ENCODE data around the gene PCNT.
A peak's percentile ranks its signal among the peaks of the same experiment; 100 is the strongest.

PCNT gene

GRCh38 chr21:46345861-46346260, 21.9 kb downstream of the PCNT start:
- Histone ChIP-seq H3K4ac (ENCODE audit: low read length) (no peak overlapping the region), H2BK120ac (ENCODE audit: low read depth, low read length) (no peak overlapping the region), H3K79me1 (ENCODE audit: low read depth, low read length) (peaks cover 15% of the 10 kb centered on the region), H3K36me3 (replicated peaks in 1 of 2; ENCODE audit: control insufficient read depth in 2 of 2, insufficient read depth in 2 of 2, low read length in 2 of 2) (peaks cover 44 to 76% of the 10 kb centered on the region in 2 donors), H2AFZ (ENCODE audit: low read length) (no peak overlapping the region), H2BK5ac (ENCODE audit: low read length) (no peak overlapping the region), H2BK15ac (ENCODE audit: low read length) (no peak overlapping the region), H3K14ac (ENCODE audit: low read length) (no peak overlapping the region), H4K8ac (ENCODE audit: low read depth, low read length) (peak overlapping the region; percentile 4), H3K4me1 (ENCODE audit: control insufficient read depth in 2 of 2, insufficient read depth in 1 of 2, low read depth in 1 of 2, low read length in 2 of 2) (no peaks in the 10 kb centered on the region), H3K18ac (ENCODE audit: low read length) (no peak overlapping the region), H3K23ac (ENCODE audit: low read depth, low read length, poor library complexity) (no peak overlapping the region), H4K91ac (ENCODE audit: low read depth, low read length, poor library complexity) (no peak overlapping the region), H3K4me2 (ENCODE audit: insufficient read depth, low read length, poor library complexity, severe bottlenecking) (no peak overlapping the region), H3K9ac (ENCODE audit: low read depth, low read length, poor library complexity) (no peak overlapping the region), H2AK5ac (ENCODE audit: low read depth, low read length) (no peak overlapping the region), H3K9me3 (replicated peaks in 1 of 2; ENCODE audit: control insufficient read depth in 2 of 2, insufficient read depth in 1 of 2, low read depth in 1 of 2, low read length in 2 of 2) (peaks cover 0 to 5% of the 10 kb centered on the region in 2 donors), H3K27ac (replicated peaks; ENCODE audit: low read length) (no peak overlapping the region), H3K27me3 (ENCODE audit: control insufficient read depth in 3 of 3, insufficient read depth in 3 of 3, low read depth in 1 of 3, low read length in 3 of 3) (no peaks in the 10 kb centered on the region), H2BK12ac (ENCODE audit: low read length) (no peak overlapping the region), H3K4me3 (ENCODE audit: low read length in 2 of 2) (peak overlapping the region in 1 of 2 donors; percentile 52)
- no CpG with 5 or more reads among the region's 14 CpGs for WGBS, 2 donors (ENCODE audit: extremely low coverage in 2 of 2, insufficient read length in 2 of 2, insufficient replicate concordance in 1 of 2)
- no peak for DNase-seq (ENCODE audit: low spot score)

GRCh38 chr21:46346296-46347202, 22.6 kb downstream of the PCNT start:
- Histone ChIP-seq H3K9ac (ENCODE audit: low read depth, low read length, poor library complexity) (no peak overlapping the region), H2BK15ac (ENCODE audit: low read length) (no peak overlapping the region), H3K4ac (ENCODE audit: low read length) (no peak overlapping the region), H3K18ac (ENCODE audit: low read length) (no peak overlapping the region), H3K23ac (ENCODE audit: low read depth, low read length, poor library complexity) (peak overlapping the region; percentile 68), H4K91ac (ENCODE audit: low read depth, low read length, poor library complexity) (no peak overlapping the region), H3K27me3 (ENCODE audit: control insufficient read depth in 3 of 3, insufficient read depth in 3 of 3, low read depth in 1 of 3, low read length in 3 of 3) (no peaks in the 10 kb centered on the region), H3K36me3 (replicated peaks in 1 of 2; ENCODE audit: control insufficient read depth in 2 of 2, insufficient read depth in 2 of 2, low read length in 2 of 2) (peaks cover 48 to 76% of the 10 kb centered on the region in 2 donors), H3K4me3 (ENCODE audit: low read length in 2 of 2) (no peak overlapping the region), H2AFZ (ENCODE audit: low read length) (no peak overlapping the region), H3K9me3 (replicated peaks in 1 of 2; ENCODE audit: control insufficient read depth in 2 of 2, insufficient read depth in 1 of 2, low read depth in 1 of 2, low read length in 2 of 2) (peaks cover 0 to 2% of the 10 kb centered on the region in 2 donors), H3K27ac (replicated peaks; ENCODE audit: low read length) (no peak overlapping the region), H2AK5ac (ENCODE audit: low read depth, low read length) (no peak overlapping the region), H2BK120ac (ENCODE audit: low read depth, low read length) (no peak overlapping the region), H3K14ac (ENCODE audit: low read length) (no peak overlapping the region), H2BK12ac (ENCODE audit: low read length) (no peak overlapping the region), H3K4me2 (ENCODE audit: insufficient read depth, low read length, poor library complexity, severe bottlenecking) (no peak overlapping the region), H2BK5ac (ENCODE audit: low read length) (peak overlapping the region; percentile 35), H3K79me1 (ENCODE audit: low read depth, low read length) (peaks cover 15% of the 10 kb centered on the region), H3K4me1 (ENCODE audit: control insufficient read depth in 2 of 2, insufficient read depth in 1 of 2, low read depth in 1 of 2, low read length in 2 of 2) (no peaks in the 10 kb centered on the region), H4K8ac (ENCODE audit: low read depth, low read length) (no peak overlapping the region)
- no peak for DNase-seq (ENCODE audit: low spot score)
- no CpG with 5 or more reads among the region's 34 CpGs for WGBS, 2 donors (ENCODE audit: extremely low coverage in 2 of 2, insufficient read length in 2 of 2, insufficient replicate concordance in 1 of 2)

- WGBS, 2 donors (ENCODE audit: extremely low coverage in 2 of 2, insufficient read length in 2 of 2, insufficient replicate concordance in 1 of 2): no CpG with 5 or more reads among the region's 10 CpGs
- no peak overlapping the region for H3K9ac ChIP-seq (ENCODE audit: low read depth, low read length, poor library complexity)
- H4K8ac ChIP-seq (ENCODE audit: low read depth, low read length): no peak overlapping the region
- H2BK5ac ChIP-seq (ENCODE audit: low read length): no peak overlapping the region
- H3K4me3 ChIP-seq (ENCODE audit: low read length in 2 of 2): no peak overlapping the region
- no peaks in the 10 kb centered on the region for H3K4me1 ChIP-seq (ENCODE audit: control insufficient read depth in 2 of 2, insufficient read depth in 1 of 2, low read depth in 1 of 2, low read length in 2 of 2)
- H3K27me3 ChIP-seq (ENCODE audit: control insufficient read depth in 3 of 3, insufficient read depth in 3 of 3, low read depth in 1 of 3, low read length in 3 of 3): no peaks in the 10 kb centered on the region
- H2BK12ac ChIP-seq (ENCODE audit: low read length): no peak overlapping the region
- no peak overlapping the region for H3K23ac ChIP-seq (ENCODE audit: low read depth, low read length, poor library complexity)
- H3K14ac ChIP-seq (ENCODE audit: low read length): no peak overlapping the region
- H3K4me2 ChIP-seq (ENCODE audit: insufficient read depth, low read length, poor library complexity, severe bottlenecking): no peak overlapping the region
- H2BK15ac ChIP-seq (ENCODE audit: low read length): no peak overlapping the region
- H2AFZ ChIP-seq (ENCODE audit: low read length): no peak overlapping the region
- no peak overlapping the region for H2BK120ac ChIP-seq (ENCODE audit: low read depth, low read length)
- H3K27ac ChIP-seq (replicated peaks; ENCODE audit: low read length): no peak overlapping the region
- H3K36me3 ChIP-seq (replicated peaks in 1 of 2; ENCODE audit: control insufficient read depth in 2 of 2, insufficient read depth in 2 of 2, low read length in 2 of 2): peaks cover 53 to 78% of the 10 kb centered on the region in 2 donors
- no peaks in the 10 kb centered on the region for H3K9me3 ChIP-seq (replicated peaks in 1 of 2; ENCODE audit: control insufficient read depth in 2 of 2, insufficient read depth in 1 of 2, low read depth in 1 of 2, low read length in 2 of 2)
- no peak overlapping the region for H2AK5ac ChIP-seq (ENCODE audit: low read depth, low read length)
- H3K18ac ChIP-seq (ENCODE audit: low read length): no peak overlapping the region
- peaks cover 12% of the 10 kb centered on the region for H3K79me1 ChIP-seq (ENCODE audit: low read depth, low read length)
- H4K91ac ChIP-seq (ENCODE audit: low read depth, low read length, poor library complexity): no peak overlapping the region
- H3K4ac ChIP-seq (ENCODE audit: low read length): no peak overlapping the region
- DNase-seq (ENCODE audit: low spot score): no peak
Measured at GRCh38 chr21:46347203-46347550, 23.2 kb downstream of the PCNT start.

GRCh38 chr21:46347791-46348381, 23.9 kb downstream of the PCNT start:
- no peak overlapping the region for H3K18ac ChIP-seq (ENCODE audit: low read length)
- no CpG with 5 or more reads among the region's 12 CpGs for WGBS, 2 donors (ENCODE audit: extremely low coverage in 2 of 2, insufficient read length in 2 of 2, insufficient replicate concordance in 1 of 2)
- no peak overlapping the region for H4K8ac ChIP-seq (ENCODE audit: low read depth, low read length)
- no peak overlapping the region for H2BK5ac ChIP-seq (ENCODE audit: low read length)
- no peak overlapping the region for H2BK12ac ChIP-seq (ENCODE audit: low read length)
- H3K4me3 ChIP-seq (ENCODE audit: low read length in 2 of 2): no peak overlapping the region
- no peak overlapping the region for H2BK15ac ChIP-seq (ENCODE audit: low read length)
- H4K91ac ChIP-seq (ENCODE audit: low read depth, low read length, poor library complexity): no peak overlapping the region
- H3K9me3 ChIP-seq (replicated peaks in 1 of 2; ENCODE audit: control insufficient read depth in 2 of 2, insufficient read depth in 1 of 2, low read depth in 1 of 2, low read length in 2 of 2): no peaks in the 10 kb centered on the region
- H3K23ac ChIP-seq (ENCODE audit: low read depth, low read length, poor library complexity): peak overlapping the region; percentile 47
- no peak overlapping the region for H3K27ac ChIP-seq (replicated peaks; ENCODE audit: low read length)
- no peak overlapping the region for H2AFZ ChIP-seq (ENCODE audit: low read length)
- H3K79me1 ChIP-seq (ENCODE audit: low read depth, low read length): peaks cover 12% of the 10 kb centered on the region
- no peak overlapping the region for H3K14ac ChIP-seq (ENCODE audit: low read length)
- no peak overlapping the region for H3K4me2 ChIP-seq (ENCODE audit: insufficient read depth, low read length, poor library complexity, severe bottlenecking)
- H3K27me3 ChIP-seq (ENCODE audit: control insufficient read depth in 3 of 3, insufficient read depth in 3 of 3, low read depth in 1 of 3, low read length in 3 of 3): no peaks in the 10 kb centered on the region
- no peaks in the 10 kb centered on the region for H3K4me1 ChIP-seq (ENCODE audit: control insufficient read depth in 2 of 2, insufficient read depth in 1 of 2, low read depth in 1 of 2, low read length in 2 of 2)
- no peak overlapping the region for H2AK5ac ChIP-seq (ENCODE audit: low read depth, low read length)
- peaks cover 60 to 81% of the 10 kb centered on the region in 2 donors for H3K36me3 ChIP-seq (replicated peaks in 1 of 2; ENCODE audit: control insufficient read depth in 2 of 2, insufficient read depth in 2 of 2, low read length in 2 of 2)
- H3K4ac ChIP-seq (ENCODE audit: low read length): no peak overlapping the region
- peak overlapping the region; percentile 26 for H2BK120ac ChIP-seq (ENCODE audit: low read depth, low read length)
- H3K9ac ChIP-seq (ENCODE audit: low read depth, low read length, poor library complexity): no peak overlapping the region
- DNase-seq (ENCODE audit: low spot score): no peak
